K562 (cell line): Measurements from ENCODE around the gene GGTLC2. TPM values are rescaled to one million over a fixed set of nuclear protein-coding genes. Genes with fewer than 3 reads are reported as not detected.

Experiments used
- ATAC-seq: fragments of 200-7000 bp; cut with Tn5 transposase; 3 replicates; pipeline ENCODE4 v1.9.1; 2020; ENCODE audit warnings: moderate library complexity
- BruUV-seq: library from RNA; stranded (reverse); fragments of 400-500 nt; replicated peaks from 2 replicates; lab custom pipeline; 2021; lab: Mats Ljungman, UMichigan
- CTCF ChIA-PET: fragments of 300-600 bp; formaldehyde crosslinking; extraction: SDS; loops from one replicate; lab custom pipeline; 2021; ENCODE audit warnings: low intra/inter-chr PET ratio; lab: Yijun Ruan, JAX
- POLR2A ChIA-PET: fragments of 300-600, 350-650 bp; sonication (Branson Sonifier 250); formaldehyde crosslinking; extraction: SDS; loops from one replicate; lab custom pipeline; 2021; ENCODE audit warnings: antibody characterized with exemption, inconsistent platforms; lab: Yijun Ruan, JAX
- DNase-seq, 4 experiments: peaks; one replicate each; pipeline versions ENCODE4 v3.0.0 to v3.0.0-alpha.2; 2011 to 2018; ENCODE audit warnings: low spot score in 3 of 4, mixed read lengths in 3 of 4; ENCODE audit errors: extremely low read depth in 1 of 4
- FAIRE-seq: peaks from 2 replicates; lab custom pipeline; 2011; peaks lifted over from hg19 to GRCh38; lab: Jason Lieb, UNC
- H2AFZ ChIP-seq: 2 replicates; pipeline ENCODE4 v1.6.0; 2011; ENCODE audit warnings: low read depth, low read length, control low read depth, inconsistent platforms
- H3K27ac ChIP-seq: fragments of 200-600 bp; 3 replicates; pipeline ENCODE4 v1.8.0; 2011; ENCODE audit warnings: low read depth, mild to moderate bottlenecking, control low read depth, inconsistent platforms, low read length, moderate library complexity, mixed read lengths; ENCODE audit errors: extremely low read depth
- H3K27me3 ChIP-seq, 2 experiments: fragments of 300-600 bp in 1 of 2; 2 replicates in 1 of 2; 3 replicates in 1 of 2; pipeline versions ENCODE4 v1.6.0 to v1.8.0; 2011; ENCODE audit warnings: inconsistent platforms in 2 of 2, low read length in 2 of 2, mild to moderate bottlenecking in 1 of 2, mixed read lengths in 1 of 2, moderate library complexity in 1 of 2; ENCODE audit not compliant: control insufficient read depth in 2 of 2, insufficient read depth in 2 of 2
- H3K36me3 ChIP-seq: fragments of 300-600 bp; 3 replicates; pipeline ENCODE4 v1.8.0; 2011; ENCODE audit warnings: mild to moderate bottlenecking, low read length, inconsistent platforms; ENCODE audit not compliant: control insufficient read depth, insufficient read depth
- H3K4me1 ChIP-seq, 2 experiments: fragments of 200-600 bp in 1 of 2; replicated peaks in 1 of 2; 2 replicates in 1 of 2; 3 replicates in 1 of 2; pipeline versions ENCODE4 v1.5.1 to v1.8.0; 2011; ENCODE audit warnings: inconsistent platforms in 2 of 2, low read length in 2 of 2, mild to moderate bottlenecking in 1 of 2, mixed read lengths in 1 of 2, moderate library complexity in 1 of 2; ENCODE audit not compliant: control insufficient read depth in 2 of 2, insufficient read depth in 2 of 2
- H3K4me2 ChIP-seq: 2 replicates; pipeline ENCODE4 v1.6.1; 2011; ENCODE audit warnings: low read length, control low read depth, inconsistent platforms, mixed read lengths; ENCODE audit not compliant: insufficient read depth
- H3K4me3 ChIP-seq: fragments of 200-600 bp; sonication (generic), shearing (Covaris generic); 2 replicates; pipeline ENCODE4 v1.5.1; 2016; ENCODE audit warnings: control low read depth, inconsistent platforms
- H3K79me2 ChIP-seq: fragments of 200-600 bp; 3 replicates; pipeline ENCODE4 v1.8.0; 2011; ENCODE audit warnings: low read length, inconsistent platforms; ENCODE audit not compliant: control insufficient read depth, insufficient read depth
- H3K9ac ChIP-seq, 2 experiments: 2 replicates each; pipeline versions ENCODE4 v1.6.0 to v1.6.1; 2011; ENCODE audit warnings: low read depth in 2 of 2, low read length in 2 of 2, control low read depth in 1 of 2, inconsistent platforms in 1 of 2, mild to moderate bottlenecking in 1 of 2, mixed read lengths in 1 of 2; ENCODE audit not compliant: insufficient read depth in 1 of 2
- H3K9me1 ChIP-seq: one replicate; pipeline ENCODE4 v1.6.0; 2011; ENCODE audit warnings: inconsistent platforms, mild to moderate bottlenecking, low read length, moderate library complexity; ENCODE audit not compliant: control insufficient read depth, insufficient read depth
- H3K9me3 ChIP-seq: replicated peaks from 2 replicates; pipeline ENCODE4 v1.5.1; 2011; ENCODE audit warnings: low read depth, low read length, inconsistent platforms; ENCODE audit not compliant: control insufficient read depth, insufficient read depth
- H4K20me1 ChIP-seq: replicated peaks from 2 replicates; pipeline ENCODE4 v1.6.1; 2011; ENCODE audit warnings: low read length, inconsistent platforms, mixed read lengths; ENCODE audit not compliant: control insufficient read depth, insufficient read depth
- E2F1 ChIP-seq: sonication (generic); formaldehyde crosslinking; IDR thresholded peaks from 2 replicates; pipeline ENCODE4 v1.8.1; 2023; ENCODE audit warnings: mild to moderate bottlenecking, missing genetic modification reagents, moderate library complexity
- PHF20 ChIP-seq: fragments of 450-650 bp; IDR thresholded peaks from 2 replicates; pipeline ENCODE4 v1.6.1; 2018; ENCODE audit not compliant: partially characterized antibody
- USF2 ChIP-seq: sonication (generic); formaldehyde crosslinking; IDR thresholded peaks from 2 replicates; pipeline ENCODE4 v1.5.0; 2020; ENCODE audit warnings: missing genetic modification reagents
- ZBTB40 ChIP-seq, 2 experiments: fragments of 450-650 bp in 1 of 2; sonication (generic) in 1 of 2; formaldehyde crosslinking in 1 of 2; IDR thresholded peaks; 2 replicates each; pipeline versions ENCODE4 v1.7.1 to v1.9.0; 2016 to 2022; ENCODE audit warnings: inconsistent platforms in 1 of 2, mild to moderate bottlenecking in 1 of 2, missing genetic modification reagents in 1 of 2
- ZKSCAN1 ChIP-seq: fragments of 150-350 bp; IDR thresholded peaks from 2 replicates; pipeline ENCODE4 v1.6.1; 2016; ENCODE audit warnings: low read depth, low read length
- ZNF639 ChIP-seq, 2 experiments: fragments of 200-800 bp in 1 of 2; sonication (Bioruptor generic) in 1 of 2; sonication (generic) in 1 of 2; formaldehyde crosslinking in 1 of 2; IDR thresholded peaks in 1 of 2; conservative IDR thresholded peaks in 1 of 2; 2 replicates each; pipeline versions ENCODE4 v1.5.0 to v1.6.1; 2016 to 2020; ENCODE audit warnings: missing compliant biosample characterization in 1 of 2, missing genetic modification characterization in 1 of 2, missing genetic modification reagents in 1 of 2
- WGBS: fragments of 100-300 bp; shearing (Covaris generic); methylation state at CpG from one replicate; pipeline ENCODE4 v1.1.6; 2016; ENCODE audit warnings: low coverage, mixed read lengths; ENCODE audit not compliant: insufficient coverage; ENCODE audit errors: missing lambda C conversion rate; 5-methylcytosine and 5-hydroxymethylcytosine counted together
- in situ Hi-C: fragments of 300-500 bp; cut with MboI; formaldehyde crosslinking; loops from 4 replicates; pipeline ENCODE4 v1.15.0; 2018; ENCODE audit warnings: inconsistent platforms, mixed read lengths
- intact Hi-C: fragments of 100-400 bp; cut with micrococcal nuclease; formaldehyde crosslinking; loops from 2 replicates; pipeline ENCODE4 v1.14.2; 2022
- polyA plus RNA-seq, 8 experiments: library from polyadenylated mRNA; depleted of rRNA in 4 of 8; stranded (reverse) in 5 of 8; unstranded in 3 of 8; fragments of >200 nt; fragmentation: Nextera tagmentation in 2 of 8; fragmentation: Illumina TruSeq in 1 of 8; extraction: Ambion mirVana in 2 of 8; extraction: Trizol in 1 of 8; gene quantifications; 2 replicates each; pipeline versions ENCODE4 v1.2.1 to v1.2.3, GENCODE V29; 2011 to 2014; ENCODE audit warnings: inconsistent platforms in 1 of 8, missing spikeins in 1 of 8
- total RNA-seq, 7 experiments: library from RNA; depleted of rRNA in 6 of 7; stranded (reverse); fragments of >200 nt in 6 of 7; fragmentation: Illumina TruSeq in 2 of 7; extraction: Trizol in 2 of 7; gene quantifications; 2 replicates each; pipeline versions ENCODE4 v1.2.1 to v1.2.3, GENCODE V29; 2011 to 2021; ENCODE audit warnings: low replicate concordance in 1 of 7

Gene GGTLC2
- total and polyA plus RNA-seq, 9 of the 15 experiments (the other 6 are each of a cell fraction or from before 2014, with no cell fraction given) = not detected

GRCh38 chr22:22612516-22612915 lies 31.9 kb upstream of the GGTLC2 start:
- TF ChIP-seq E2F1 (0 out of 2 replicates have a peak, but pooled peaks have one; percentile 58), ZKSCAN1 (no peak), ZNF639 (CRISPR knock-in tag; conservative IDR thresholded peaks at IDR 0.05 in 1 of 2, IDR thresholded peaks at IDR 0.05 in 1 of 2) (0 out of 4 replicates have a peak, but pooled peaks of 1 of the 2 experiments have one; percentile 82), PHF20 (no peak), USF2 (CRISPR knock-in tag) (peak; percentile 15; the same call in 1 of the 2 replicates), ZBTB40 (IDR thresholded peaks at IDR 0.05) (no peak), ZBTB40 (CRISPR knock-in tag; IDR thresholded peaks at IDR 0.05) (peak; percentile 54; the same call in 1 of the 2 replicates)
- TF ChIP-seq, all 486 proteins: peak for 4
- Histone ChIP-seq H3K9me1 (no peaks in the 10 kb centered on the region), H3K4me1 (no peaks in the 10 kb centered on the region), H3K36me3 (no peaks in the 10 kb centered on the region), H4K20me1 (peaks cover 30% of the 10 kb centered on the region), H3K79me2 (no peaks in the 10 kb centered on the region), H3K4me3 (no peak overlapping the region), H3K9ac (no peak overlapping the region), H2AFZ (no peak overlapping the region), H3K4me2 (no peak overlapping the region), H3K9me3 (no peaks in the 10 kb centered on the region), H3K27ac (no peak overlapping the region), H3K27me3 (peaks cover 49 to 53% of the 10 kb centered on the region in 2 experiments; a peak in 4 of 5 replicates)
- DNase-seq = no peak
- FAIRE-seq = no peak
- no TSS peak for BruUV-seq
- ChIA-PET POLR2A (interaction anchor here (0.8 to 3.6 kb wide), 6 partner anchors 8 to 147 kb away, joined by 3 to 22 read pairs (median 8); no protein-coding TSS in a partner anchor), CTCF (interaction anchor here (0.6 to 1.0 kb wide), 2 partner anchors 54 to 136 kb away, joined by 3 read pairs; no protein-coding TSS in a partner anchor)
- 1% methylated on average over 2 of the region's 2 CpGs for WGBS
- in situ Hi-C loops = no loop called here
- intact Hi-C loops = no loop called here
- no peak for ATAC-seq
